ENCODE results near the gene TMEM201. TPM values are rescaled to one million over a fixed set of nuclear protein-coding genes. Genes with fewer than 3 reads are reported as not detected.
A peak's percentile ranks its signal among the peaks of the same experiment; 100 is the strongest.

TMEM201 gene
- total RNA-seq, 1 experiment from 2014 or later = 12.9 TPM

- Histone ChIP-seq H3K36me3 (replicated peaks; ENCODE audit: control insufficient read depth, insufficient read depth, low read length) (no peaks in the 10 kb centered on the region), H3K4me3 (ENCODE audit: insufficient read depth, low read depth, low read length) (no peak overlapping the region), H3K27me3 (ENCODE audit: control insufficient read depth, insufficient read depth, low read length) (peaks cover 38% of the 10 kb centered on the region)
- no peak for DNase-seq
These were observed 65.5 kb downstream of the TMEM201 start for GRCh38 chr1:9654051-9654833.

GRCh38 chr1:9654834-9655723 is 66.4 kb downstream of the TMEM201 start:
- Histone ChIP-seq H3K36me3 (replicated peaks; ENCODE audit: control insufficient read depth, insufficient read depth, low read length) (no peaks in the 10 kb centered on the region), H3K4me3 (ENCODE audit: insufficient read depth, low read depth, low read length) (no peak overlapping the region), H3K27me3 (ENCODE audit: control insufficient read depth, insufficient read depth, low read length) (peaks cover 38% of the 10 kb centered on the region)
- no peak for DNase-seq

- Histone ChIP-seq H3K36me3 (replicated peaks; ENCODE audit: control insufficient read depth, insufficient read depth, low read length) (no peaks in the 10 kb centered on the region), H3K27me3 (ENCODE audit: control insufficient read depth, insufficient read depth, low read length) (peaks cover 33% of the 10 kb centered on the region), H3K4me3 (ENCODE audit: insufficient read depth, low read depth, low read length) (no peak overlapping the region)
- no peak for DNase-seq
These were observed 67.1 kb downstream of the TMEM201 start for GRCh38 chr1:9655836-9656235.

- H3K36me3 ChIP-seq (replicated peaks; ENCODE audit: control insufficient read depth, insufficient read depth, low read length) = no peaks in the 10 kb centered on the region
- peak; percentile 46 for DNase-seq
- H3K27me3 ChIP-seq (ENCODE audit: control insufficient read depth, insufficient read depth, low read length) = peaks cover 17% of the 10 kb centered on the region
- H3K4me3 ChIP-seq (ENCODE audit: insufficient read depth, low read depth, low read length) = no peak overlapping the region
These were observed 68.9 kb downstream of the TMEM201 start for GRCh38 chr1:9657521-9658032.

GRCh38 chr1:9658199-9658598 is 69.5 kb downstream of the TMEM201 start:
- no peak for DNase-seq
- H3K27me3 ChIP-seq (ENCODE audit: control insufficient read depth, insufficient read depth, low read length) = peaks cover 11% of the 10 kb centered on the region
- H3K36me3 ChIP-seq (replicated peaks; ENCODE audit: control insufficient read depth, insufficient read depth, low read length) = no peaks in the 10 kb centered on the region
- no peak overlapping the region for H3K4me3 ChIP-seq (ENCODE audit: insufficient read depth, low read depth, low read length)

GRCh38 chr1:9659328-9659727 is 70.6 kb downstream of the TMEM201 start:
- no peak for DNase-seq
- Histone ChIP-seq H3K4me3 (ENCODE audit: insufficient read depth, low read depth, low read length) (no peak overlapping the region), H3K36me3 (replicated peaks; ENCODE audit: control insufficient read depth, insufficient read depth, low read length) (no peaks in the 10 kb centered on the region), H3K27me3 (ENCODE audit: control insufficient read depth, insufficient read depth, low read length) (no peaks in the 10 kb centered on the region; the same call in 1 of the 2 replicates)

GRCh38 chr1:9663257-9663656 is 74.5 kb downstream of the TMEM201 start:
- no peaks in the 10 kb centered on the region for H3K36me3 ChIP-seq (replicated peaks; ENCODE audit: control insufficient read depth, insufficient read depth, low read length)
- no peaks in the 10 kb centered on the region for H3K27me3 ChIP-seq (ENCODE audit: control insufficient read depth, insufficient read depth, low read length)
- DNase-seq = no peak
- no peak overlapping the region for H3K4me3 ChIP-seq (ENCODE audit: insufficient read depth, low read depth, low read length)

Other genes starting within 250 kb of the TMEM201 start
- gene SLC25A33, start 49.4 kb upstream of the TMEM201 start, total RNA-seq (2014; rRNA removed; shearing (Covaris generic)) = 17.4 and 23.2 TPM in 2 replicates
- 6.9 and 18.1 TPM in 2 replicates for gene PIK3CD, start 62.8 kb downstream of the TMEM201 start, total RNA-seq (2014; rRNA removed; shearing (Covaris generic))
- gene CLSTN1, start 235.1 kb downstream of the TMEM201 start, total RNA-seq (2014; rRNA removed; shearing (Covaris generic)) = 100 and 127 TPM in 2 replicates

All from H7 (cell line).